AG04450 (cell line): ENCODE measurements around the gene KCTD5. TPM values are rescaled to one million over a fixed set of nuclear protein-coding genes. Genes with fewer than 3 reads are reported as not detected.

Source experiments
- CTCF ChIA-PET: fragments of 300-600, 350-600 bp; formaldehyde crosslinking; extraction: SDS; loops from one replicate; lab custom pipeline; 2022; ENCODE audit warnings: antibody characterized with exemption, inconsistent platforms; lab: Charles Lee
- POLR2A ChIA-PET: fragments of 350-600 bp; formaldehyde crosslinking; extraction: SDS; loops from one replicate; lab custom pipeline; 2021; ENCODE audit warnings: antibody characterized with exemption, inconsistent platforms; lab: Yijun Ruan, JAX
- DNase-seq: peaks from one replicate; pipeline ENCODE4 v3.0.0-alpha.2; 2011; ENCODE audit warnings: low read depth, low spot score
- H3K27ac ChIP-seq: one replicate; pipeline ENCODE4 v1.5.1; 2012; ENCODE audit warnings: low read depth, low read length, control low read depth
- H3K27me3 ChIP-seq: one replicate; pipeline ENCODE4 v1.6.0; 2012; ENCODE audit warnings: low read length; ENCODE audit not compliant: control insufficient read depth, insufficient read depth
- H3K4me3 ChIP-seq: 2 replicates; pipeline ENCODE4 v1.5.1; 2011; ENCODE audit warnings: mild to moderate bottlenecking, low read depth, low read length, control low read depth
- H3K9me3 ChIP-seq: 2 replicates; pipeline ENCODE4 v1.5.1; 2012; ENCODE audit warnings: low read length; ENCODE audit not compliant: control insufficient read depth, insufficient read depth
- polyA plus RNA-seq: library from polyadenylated mRNA; depleted of rRNA; stranded (reverse); fragments of >200 nt; gene quantifications from 2 replicates; pipeline ENCODE4 v1.2.3, GENCODE V29; 2011
- TF ChIP-seq, protein P1 (sequence below): IDR thresholded peaks from 2 replicates; pipeline ENCODE4 v1.5.1; 2011; ENCODE audit warnings: low read depth, low read length, control low read depth, inconsistent platforms

Gene KCTD5
- polyA plus RNA-seq, 1 experiment, result 27.8 TPM

DNA sequence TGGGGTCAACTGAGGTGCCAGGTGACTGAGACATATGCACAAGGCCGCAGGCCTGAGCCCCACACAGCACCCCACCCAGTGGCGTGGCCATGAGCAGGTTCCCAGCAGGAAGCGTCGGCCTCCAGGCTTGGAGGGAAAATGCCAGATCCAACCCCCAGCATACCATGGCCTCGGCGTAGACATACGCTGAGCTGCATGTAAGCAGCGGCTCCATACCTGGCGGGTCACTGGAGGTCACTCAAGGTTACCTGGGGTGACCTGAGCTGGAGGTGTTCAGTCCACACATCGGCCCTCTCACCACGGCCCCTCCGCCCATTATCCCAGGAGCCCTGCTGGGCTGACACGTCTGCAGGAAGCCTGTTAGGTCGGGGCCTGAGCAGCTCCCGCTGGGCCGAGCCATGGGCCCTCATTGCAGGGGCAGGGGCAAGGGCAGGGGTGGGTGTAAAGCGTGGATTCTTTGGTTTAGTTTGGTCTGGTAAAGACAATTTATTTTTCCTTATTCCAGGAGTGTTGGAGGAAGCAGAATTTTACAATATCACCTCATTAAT lies 15.2 kb downstream of the KCTD5 start:
- H3K9me3 ChIP-seq, result no peaks in the 10 kb centered on the region
- TF ChIP-seq, protein P1, sequence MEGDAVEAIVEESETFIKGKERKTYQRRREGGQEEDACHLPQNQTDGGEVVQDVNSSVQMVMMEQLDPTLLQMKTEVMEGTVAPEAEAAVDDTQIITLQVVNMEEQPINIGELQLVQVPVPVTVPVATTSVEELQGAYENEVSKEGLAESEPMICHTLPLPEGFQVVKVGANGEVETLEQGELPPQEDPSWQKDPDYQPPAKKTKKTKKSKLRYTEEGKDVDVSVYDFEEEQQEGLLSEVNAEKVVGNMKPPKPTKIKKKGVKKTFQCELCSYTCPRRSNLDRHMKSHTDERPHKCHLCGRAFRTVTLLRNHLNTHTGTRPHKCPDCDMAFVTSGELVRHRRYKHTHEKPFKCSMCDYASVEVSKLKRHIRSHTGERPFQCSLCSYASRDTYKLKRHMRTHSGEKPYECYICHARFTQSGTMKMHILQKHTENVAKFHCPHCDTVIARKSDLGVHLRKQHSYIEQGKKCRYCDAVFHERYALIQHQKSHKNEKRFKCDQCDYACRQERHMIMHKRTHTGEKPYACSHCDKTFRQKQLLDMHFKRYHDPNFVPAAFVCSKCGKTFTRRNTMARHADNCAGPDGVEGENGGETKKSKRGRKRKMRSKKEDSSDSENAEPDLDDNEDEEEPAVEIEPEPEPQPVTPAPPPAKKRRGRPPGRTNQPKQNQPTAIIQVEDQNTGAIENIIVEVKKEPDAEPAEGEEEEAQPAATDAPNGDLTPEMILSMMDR, result no peak
- no peak overlapping the region for H3K27ac ChIP-seq
- CTCF ChIA-PET, result no interaction called here
- no peak for DNase-seq
- POLR2A ChIA-PET, result no interaction called here
- no peaks in the 10 kb centered on the region for H3K27me3 ChIP-seq
- H3K4me3 ChIP-seq, result no peak overlapping the region

DNA sequence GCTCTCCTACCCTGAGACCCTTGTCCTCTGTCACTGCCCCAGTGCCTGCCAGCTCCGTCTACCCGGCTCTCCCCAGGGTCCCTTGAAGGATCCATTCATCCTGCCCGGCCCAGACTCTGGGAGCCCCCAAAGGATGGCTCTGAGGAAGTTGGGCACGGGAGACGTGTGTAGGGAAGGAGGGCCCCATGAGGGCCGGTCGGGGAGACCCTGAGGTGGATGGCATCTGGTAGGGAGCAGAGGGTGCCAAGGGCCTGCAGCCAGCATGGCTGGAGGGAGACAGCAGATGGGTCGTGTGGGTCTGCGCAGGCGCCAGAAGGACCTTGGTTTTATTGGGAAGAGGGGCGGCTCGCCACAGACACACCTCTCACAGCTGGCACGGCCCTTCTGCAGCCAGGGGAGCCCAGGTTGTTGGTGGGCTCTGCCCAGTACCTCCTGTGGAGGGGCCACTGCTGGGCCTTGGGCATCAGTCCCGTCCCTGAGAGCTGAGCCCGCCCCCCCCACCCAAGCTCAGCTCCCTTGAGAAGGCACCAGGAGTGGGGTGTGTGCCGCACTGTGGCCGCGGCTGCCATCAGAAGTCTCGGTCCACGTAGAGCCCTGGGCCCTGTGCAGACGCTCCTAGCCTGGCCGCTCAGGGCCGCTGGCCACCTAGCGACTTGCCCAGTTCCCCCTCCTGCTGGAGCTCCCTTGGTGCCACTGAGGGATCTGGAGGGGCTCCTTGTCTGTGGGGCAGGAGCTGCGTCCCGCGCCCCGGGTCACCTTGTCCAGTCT lies 16.0 kb downstream of the KCTD5 start:
- TF ChIP-seq, protein P1, result no peak
- H3K27me3 ChIP-seq, result no peaks in the 10 kb centered on the region
- no peak for DNase-seq
- POLR2A ChIA-PET, result no interaction called here
- H3K27ac ChIP-seq, result no peak overlapping the region
- H3K4me3 ChIP-seq, result no peak overlapping the region
- H3K9me3 ChIP-seq, result no peaks in the 10 kb centered on the region
- CTCF ChIA-PET, result no interaction called here

DNA sequence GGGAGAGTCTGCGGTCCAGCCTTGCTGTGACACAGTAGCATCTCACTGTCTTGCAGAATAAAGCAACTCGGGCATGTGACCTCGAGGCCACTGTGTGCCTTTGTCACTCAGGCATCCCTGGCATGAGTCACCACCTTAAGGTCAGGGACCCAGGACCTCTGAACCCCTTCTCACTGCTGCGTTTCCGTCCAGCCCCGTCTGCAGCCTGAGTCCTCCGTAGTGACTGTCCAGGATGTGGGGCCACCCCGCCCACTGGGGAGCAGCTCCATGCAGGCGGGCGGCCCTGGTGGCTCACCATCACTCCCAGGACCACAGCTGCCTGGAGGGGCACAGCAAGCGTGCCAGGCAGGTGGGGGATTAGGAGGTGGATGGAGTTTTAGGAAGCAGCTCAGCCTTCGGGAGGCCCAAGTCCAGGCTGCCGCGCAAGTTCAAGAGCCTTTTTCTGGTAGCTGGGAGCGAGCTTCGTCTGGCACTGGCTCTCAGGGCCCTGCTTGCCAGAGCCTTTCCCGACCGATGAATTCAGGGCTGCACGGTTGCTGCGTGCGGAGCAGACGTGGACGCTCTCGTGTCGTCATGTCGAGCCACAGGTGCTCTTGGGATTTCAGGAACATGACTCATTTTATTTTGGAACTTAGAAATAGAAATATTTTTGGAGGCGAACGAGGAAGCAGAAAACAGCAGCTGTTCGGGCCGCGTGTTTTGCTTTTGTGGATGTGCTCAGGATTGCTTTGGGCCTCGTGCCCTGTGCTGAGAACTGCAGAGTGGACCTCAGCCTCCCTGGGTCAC lies 16.8 kb downstream of the KCTD5 start:
- CTCF ChIA-PET, result no interaction called here
- DNase-seq, result no peak
- Histone ChIP-seq H3K27me3 (no peaks in the 10 kb centered on the region), H3K9me3 (no peaks in the 10 kb centered on the region), H3K27ac (no peak overlapping the region), H3K4me3 (no peak overlapping the region)
- TF ChIP-seq, protein P1, result no peak
- POLR2A ChIA-PET, result no interaction called here

DNA sequence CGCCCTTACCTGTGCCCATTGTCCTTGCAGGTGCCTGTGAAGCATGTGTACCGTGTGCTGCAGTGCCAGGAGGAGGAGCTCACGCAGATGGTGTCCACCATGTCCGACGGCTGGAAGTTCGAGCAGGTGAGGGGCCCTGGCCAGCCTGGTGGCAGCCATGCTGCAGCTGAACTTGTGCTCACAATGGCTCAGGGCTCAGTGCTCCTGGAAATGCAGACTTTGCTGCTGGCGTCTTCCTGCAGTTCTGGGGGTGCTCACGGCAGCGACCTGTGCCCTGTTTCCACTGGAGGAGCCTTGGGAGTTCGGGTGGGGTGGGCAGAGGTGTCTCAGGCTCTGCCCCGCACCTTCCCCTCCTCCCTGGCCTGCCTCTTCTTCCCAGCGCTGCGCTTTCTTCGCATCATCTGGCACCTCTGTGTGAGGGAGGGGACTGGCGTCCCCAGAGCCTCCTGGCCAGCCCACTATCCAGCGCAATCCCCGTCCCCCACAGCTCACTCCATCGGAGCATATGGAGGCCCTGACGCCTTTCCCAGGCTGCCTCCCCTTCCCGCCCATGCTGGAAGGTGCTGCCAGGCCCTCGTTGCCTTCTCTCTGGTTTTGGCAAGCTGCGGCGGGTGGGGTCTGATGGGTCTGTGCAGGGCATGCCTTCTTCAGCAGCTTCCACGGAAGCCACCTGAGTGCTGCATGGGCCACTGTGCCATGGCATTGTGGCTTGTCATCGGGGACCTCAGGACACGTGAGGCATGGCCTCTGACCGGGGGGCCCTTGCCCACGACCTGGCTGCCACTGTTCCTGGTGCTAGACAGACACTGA lies 17.7 kb downstream of the KCTD5 start:
- DNase-seq, result no peak
- ChIA-PET CTCF (no interaction called here), POLR2A (no interaction called here)
- H3K27me3 ChIP-seq, result no peaks in the 10 kb centered on the region
- H3K27ac ChIP-seq, result no peak overlapping the region
- H3K4me3 ChIP-seq, result no peak overlapping the region
- H3K9me3 ChIP-seq, result no peaks in the 10 kb centered on the region
- TF ChIP-seq, protein P1, result no peak
